HG03097 (cell line): ENCODE results near the gene AKR7A2.

ENCODE experiments used
- ATAC-seq: cut with Tn5 transposase; IDR thresholded peaks from one replicate; pipeline ENCODE4 v1.9.1; 2021; ENCODE audit not compliant: unreplicated experiment, low FRiP score

The AKR7A2 gene

DNA sequence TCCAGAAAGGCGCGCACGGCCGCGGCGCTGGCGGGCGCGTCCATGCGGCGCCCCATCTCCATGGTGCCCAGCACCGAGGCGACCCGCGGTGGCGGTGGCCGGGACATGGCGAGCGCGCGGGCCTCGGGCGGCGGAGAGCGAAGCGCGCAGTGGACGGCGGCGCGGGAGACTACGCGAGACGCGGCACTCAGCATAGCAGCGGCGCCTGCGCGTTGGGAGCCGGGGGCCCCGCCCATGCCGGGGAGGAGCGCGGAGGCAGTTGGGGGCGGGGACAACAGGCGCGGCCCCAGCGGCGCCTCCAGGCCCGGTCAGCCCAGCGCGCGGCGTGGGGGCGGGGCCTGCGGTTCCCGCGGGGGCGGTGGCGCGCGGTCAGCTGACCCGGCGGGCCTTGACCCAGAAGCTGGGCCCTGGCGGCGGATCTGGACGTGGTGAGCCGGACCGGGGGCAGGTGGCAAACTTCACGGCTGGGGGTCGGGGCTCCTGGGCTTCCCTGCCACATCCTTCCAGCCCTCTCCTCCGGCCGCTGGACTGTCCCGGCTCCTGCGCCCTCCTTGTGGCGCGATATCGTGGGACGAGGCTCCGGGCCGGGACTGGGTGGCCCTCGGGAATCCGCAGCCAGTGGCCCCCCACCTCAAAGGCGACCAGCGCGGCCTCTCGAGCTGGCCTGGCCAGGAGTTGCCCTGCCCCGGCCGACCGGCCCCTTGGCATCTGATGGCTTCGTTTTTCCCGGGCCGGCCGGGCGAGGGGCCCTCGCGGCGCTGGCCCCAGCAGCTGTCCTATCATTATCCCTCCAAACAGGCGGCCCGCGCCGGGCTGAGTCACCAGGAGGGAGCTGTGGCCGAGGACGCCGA, at the start of gene AKR7A2, which contains the start of gene SLC66A1:
TSS of gene AKR7A2 (minus strand) at position 214 of the 851 bp plus-strand sequence. CDS start at position 194, 20 bp downstream.
TSS of gene SLC66A1 (plus strand) at position 396 of the 851 bp plus-strand sequence. CDS start 5,352 bp downstream, outside the sequence.
- ATAC-seq, result peak; percentile 75

DNA sequence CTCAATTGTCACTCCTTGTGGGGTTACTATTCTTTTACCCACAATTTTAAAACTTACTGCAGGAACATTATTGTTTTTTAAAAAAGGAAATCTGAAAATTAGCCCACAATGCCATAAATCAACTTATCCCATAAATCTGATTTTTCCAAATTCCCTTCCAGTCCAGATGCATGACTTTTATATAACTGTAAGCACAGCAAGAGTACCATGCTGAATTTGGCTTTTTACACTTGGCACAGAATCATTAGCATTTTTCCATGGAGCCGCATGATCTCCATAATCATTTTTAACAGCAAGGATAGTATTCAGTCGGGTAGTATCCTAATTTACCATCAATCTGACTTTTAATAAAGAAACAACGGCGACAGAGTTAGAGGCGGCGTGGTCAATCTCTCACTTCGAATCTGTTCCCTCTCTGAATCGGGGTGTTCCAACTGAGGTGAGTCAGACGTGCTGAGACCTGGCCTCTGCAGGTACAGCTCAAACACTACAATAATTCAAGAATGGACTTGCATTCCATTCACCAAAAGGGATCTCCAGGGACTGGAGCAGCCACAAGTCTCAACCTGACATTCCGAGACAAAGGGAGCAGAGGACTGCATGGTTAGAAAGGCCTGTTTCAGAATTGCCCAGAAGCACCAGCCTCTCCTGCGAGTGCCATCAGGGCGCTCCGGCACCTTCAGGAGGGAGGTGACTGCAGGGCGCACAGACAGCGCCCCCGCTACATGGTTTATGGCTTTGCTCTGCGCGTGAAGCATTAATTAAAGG, 49.1 kb upstream of the AKR7A2 start:
- no peak for ATAC-seq

DNA sequence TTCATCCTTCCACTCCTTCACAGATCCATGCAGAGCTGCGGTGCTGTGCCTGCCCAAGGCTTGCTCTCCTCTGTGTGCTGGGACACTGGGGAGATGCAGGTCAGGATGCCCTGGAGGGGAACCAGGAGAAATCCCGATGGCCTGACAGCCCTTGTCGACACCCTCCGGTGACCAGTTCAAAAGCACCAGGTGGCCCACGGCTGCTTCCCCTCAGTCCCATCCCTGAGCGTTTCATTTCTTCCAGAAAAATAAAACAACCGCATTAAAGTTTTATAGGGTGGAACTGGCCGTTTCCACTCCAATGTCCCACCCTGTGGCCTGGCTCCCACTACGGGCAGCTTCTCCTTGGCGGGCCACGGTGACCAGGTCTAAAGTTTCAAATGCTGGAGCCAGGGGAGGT, 48.5 kb upstream of the AKR7A2 start:
- ATAC-seq, result no peak

DNA sequence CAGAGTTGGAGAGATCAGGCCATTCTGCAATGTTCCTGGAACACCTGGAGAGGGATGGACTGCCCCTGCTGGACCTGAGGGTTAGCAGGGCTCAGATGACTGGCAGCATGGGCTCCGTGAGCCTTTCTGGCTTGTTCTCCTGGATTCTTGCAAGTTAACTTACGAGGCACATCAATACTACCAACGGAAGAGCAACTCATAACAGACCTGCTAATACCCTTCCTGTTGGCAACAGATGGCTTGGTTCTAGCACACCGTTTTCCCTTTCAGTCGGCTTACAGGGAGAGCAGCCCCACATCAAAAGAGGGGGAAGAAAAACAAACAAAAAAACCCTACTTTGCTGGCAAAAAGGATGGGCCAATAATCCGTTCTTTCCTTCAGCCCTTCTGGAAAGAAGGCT, 48.1 kb upstream of the AKR7A2 start:
- no peak for ATAC-seq

DNA sequence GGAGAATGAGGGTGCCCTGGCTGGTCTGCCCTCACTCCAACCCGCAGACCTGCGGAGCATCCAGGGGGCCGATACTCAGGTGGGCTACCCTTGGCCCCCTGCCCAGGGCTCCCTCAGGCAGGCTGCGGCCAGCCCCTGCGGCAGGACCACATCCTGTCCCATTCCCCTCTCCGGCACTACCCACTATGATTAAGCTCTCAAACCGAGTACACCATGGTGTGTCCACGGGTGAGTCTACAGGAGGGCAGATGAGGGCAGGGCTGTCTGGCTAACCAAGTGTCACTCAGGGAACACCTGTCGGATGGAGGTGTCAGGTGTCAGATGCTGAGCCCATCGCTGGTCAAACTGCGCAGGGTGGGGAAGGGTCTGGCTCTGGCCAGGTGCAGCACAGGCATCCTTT, 47.4 kb upstream of the AKR7A2 start:
- ATAC-seq, result no peak

DNA sequence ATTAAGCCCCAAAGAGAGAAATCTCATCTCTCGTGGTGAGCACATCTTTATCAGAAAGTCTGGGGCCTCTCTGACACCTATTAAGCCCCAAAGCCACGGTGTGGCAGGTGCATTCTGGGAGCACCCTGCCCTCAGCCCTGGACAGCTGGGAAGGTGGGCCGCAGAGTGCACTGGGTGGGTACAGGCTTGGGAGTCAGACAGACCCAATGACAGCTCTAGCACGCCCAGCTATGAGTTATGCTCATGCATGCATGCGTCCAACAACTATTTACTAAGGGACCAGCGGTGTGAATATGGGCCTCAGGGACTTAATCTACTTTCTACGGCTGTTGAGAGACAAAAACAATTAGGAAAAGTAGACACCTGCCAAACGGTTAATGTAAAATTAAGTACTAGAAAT, 46.8 kb upstream of the AKR7A2 start:
- no peak for ATAC-seq

DNA sequence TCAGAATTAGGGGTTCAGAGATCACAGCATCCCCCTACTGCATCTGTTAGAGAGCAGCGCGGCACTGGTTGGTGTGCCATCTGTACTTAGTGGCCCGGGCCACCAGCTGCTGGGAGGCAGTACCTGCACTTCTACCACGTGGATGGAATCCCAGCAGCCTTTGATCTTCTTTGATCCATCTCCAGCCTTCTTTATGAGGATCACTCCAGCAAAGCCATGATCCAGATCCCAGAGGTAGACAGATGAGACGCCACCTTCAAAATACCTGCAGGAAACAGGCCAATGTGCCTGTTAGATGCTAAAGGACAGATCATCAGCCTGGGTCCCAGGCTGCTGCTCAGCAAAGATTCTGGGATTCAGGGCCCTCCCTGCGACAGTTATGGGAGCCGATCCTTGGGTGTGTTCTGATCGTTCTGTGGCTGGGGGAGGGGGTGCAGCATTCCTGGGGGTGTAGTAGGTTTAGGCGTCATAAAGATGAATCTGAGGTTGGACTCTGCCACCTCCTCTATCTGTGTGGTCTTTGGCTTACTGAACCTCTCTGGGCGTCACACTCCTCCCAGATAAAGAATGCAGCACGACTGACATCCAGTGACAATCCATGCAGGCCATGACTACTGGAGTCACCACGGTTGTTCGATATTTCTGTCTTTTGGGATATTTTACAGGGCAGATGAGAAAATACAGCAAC, 45.5 kb upstream of the AKR7A2 start:
- no peak for ATAC-seq

DNA sequence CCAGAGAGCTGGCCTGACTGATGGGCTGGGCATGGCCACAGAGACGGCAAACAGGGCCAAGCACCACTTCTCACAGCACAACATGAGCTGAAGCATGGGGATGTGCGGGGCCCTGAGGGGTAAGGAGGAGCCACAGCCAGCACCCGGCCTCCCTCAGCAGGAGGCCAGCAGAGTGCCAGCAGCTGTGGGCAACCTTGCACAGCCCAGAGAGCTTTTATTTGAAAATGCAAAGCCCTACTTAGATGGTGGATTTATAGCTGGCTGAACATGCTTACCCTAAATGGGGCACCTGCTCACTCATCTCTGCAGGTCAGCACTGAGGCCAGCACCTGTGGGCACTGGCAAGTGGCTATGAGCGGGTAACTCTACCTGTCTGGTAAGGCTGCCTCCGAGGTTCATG, 44.3 kb upstream of the AKR7A2 start:
- no peak for ATAC-seq

DNA sequence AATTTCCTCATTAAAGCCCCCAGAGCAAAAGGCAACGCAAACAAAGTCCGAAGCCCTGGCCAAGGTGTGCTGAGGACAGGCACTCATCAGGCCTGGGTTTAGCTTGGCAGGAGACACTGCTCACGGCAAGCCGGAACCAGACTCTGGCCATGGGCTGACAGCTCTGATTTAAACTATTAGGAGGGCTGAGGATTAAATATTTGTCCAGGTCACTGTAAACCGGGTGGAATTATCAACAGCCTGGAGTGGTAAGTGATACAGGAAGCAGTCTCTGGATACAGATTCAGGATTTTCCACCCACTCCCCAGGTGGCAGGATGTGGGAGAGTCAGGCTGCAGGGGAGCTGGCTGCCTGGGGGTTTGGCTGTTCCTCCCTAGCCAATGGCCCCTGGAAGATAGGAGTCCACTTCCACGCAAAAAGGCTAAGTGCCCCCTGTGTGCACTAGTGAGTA, 42.6 kb upstream of the AKR7A2 start:
- no peak for ATAC-seq

DNA sequence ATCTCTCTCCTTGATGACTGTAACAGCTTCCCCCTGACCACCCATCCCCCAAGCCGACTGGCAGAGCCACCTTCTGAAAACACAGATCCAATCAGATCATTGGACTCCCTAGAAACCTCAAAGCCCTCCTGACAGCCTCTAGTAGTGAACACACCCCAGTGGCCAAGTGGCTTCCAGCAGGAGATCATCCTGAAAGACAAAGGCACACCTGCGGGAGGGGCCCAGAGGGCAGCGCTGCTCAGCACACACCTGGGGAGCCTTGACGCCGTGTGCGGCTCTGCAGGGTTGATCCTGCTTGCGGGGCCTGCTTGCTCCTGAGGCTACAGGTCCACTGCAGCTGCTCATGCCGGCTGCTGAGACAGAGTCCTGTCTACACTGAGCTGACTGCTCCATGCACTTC, 41.7 kb upstream of the AKR7A2 start:
- no peak for ATAC-seq

DNA sequence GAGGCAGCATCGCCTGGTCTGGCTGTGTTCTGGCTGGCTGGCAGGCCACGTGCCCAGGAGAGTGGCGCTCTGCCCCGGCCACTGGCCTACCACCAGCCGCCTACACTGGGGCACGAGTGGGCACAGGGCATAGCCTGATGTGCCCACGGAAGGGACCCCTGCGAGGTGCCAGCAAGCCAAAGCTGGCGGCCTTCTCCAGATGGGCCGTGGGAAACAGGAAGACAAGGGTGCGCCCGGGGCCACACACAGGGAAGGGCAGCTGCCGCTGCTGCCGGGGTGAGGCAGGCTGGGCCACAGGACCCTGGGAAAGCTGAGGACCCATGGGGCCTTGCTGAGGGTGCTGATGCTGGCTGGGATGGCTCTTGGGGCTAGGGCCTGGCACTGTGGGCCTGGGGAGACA, 40.9 kb upstream of the AKR7A2 start:
- no peak for ATAC-seq

DNA sequence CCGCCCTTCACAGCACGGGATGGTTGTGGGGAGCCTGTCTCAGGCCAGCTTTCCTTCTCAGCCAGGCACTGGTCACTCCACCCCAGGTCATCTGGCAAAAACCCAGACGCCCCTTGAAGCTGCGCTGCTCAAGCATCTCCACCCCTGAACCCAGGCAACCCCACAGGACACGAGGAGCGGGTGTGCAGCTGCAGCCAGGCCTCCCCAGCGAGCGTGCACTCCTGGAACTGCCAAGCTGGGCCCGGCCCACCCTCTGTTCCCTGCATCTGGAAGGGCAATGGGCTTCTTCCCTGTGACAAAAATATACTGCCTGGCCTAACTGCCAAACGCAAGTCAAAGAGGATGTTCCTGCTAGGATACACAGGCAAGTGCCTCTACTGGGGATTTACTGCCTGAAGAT, 39.9 kb upstream of the AKR7A2 start:
- ATAC-seq, result no peak

DNA sequence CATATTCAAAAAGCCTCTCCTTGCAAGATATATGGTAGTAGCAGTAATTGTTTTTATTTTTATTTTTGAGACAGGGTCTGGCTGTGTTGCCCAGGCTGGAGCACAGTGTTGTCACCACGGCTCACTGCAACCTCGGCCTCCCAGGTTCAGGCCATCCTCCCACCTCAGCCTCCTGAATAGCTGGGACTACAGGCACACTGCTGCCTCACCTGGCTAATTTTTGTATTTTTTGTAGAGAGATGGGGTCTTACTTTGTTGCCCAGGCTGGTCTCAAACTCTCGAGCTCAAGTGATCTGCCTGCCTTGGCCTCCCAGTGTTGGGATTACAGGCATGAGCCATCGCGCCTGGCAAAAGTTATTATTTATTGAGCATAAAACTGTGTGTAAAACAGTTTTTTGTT, 38.6 kb upstream of the AKR7A2 start:
- no peak for ATAC-seq

DNA sequence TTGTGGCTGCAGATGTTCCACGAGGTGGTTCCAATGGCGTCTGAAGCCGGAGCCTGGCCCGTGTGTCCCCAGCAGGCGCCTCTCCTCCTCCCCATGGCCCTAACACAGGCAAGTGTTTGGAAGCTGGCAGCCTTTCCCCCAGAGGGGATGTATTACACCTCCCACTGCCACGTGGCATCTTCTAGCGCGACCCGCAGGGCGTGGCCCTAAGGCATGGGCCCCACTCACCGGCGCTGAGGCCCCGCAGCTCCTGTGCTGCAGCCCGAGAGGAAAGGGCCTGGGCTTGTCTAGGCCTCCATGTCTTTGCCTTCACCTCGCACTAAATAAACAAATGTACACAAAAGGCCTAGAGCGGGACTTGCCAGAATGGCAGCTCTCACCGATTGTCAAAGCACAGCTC, 38.1 kb upstream of the AKR7A2 start:
- no peak for ATAC-seq

DNA sequence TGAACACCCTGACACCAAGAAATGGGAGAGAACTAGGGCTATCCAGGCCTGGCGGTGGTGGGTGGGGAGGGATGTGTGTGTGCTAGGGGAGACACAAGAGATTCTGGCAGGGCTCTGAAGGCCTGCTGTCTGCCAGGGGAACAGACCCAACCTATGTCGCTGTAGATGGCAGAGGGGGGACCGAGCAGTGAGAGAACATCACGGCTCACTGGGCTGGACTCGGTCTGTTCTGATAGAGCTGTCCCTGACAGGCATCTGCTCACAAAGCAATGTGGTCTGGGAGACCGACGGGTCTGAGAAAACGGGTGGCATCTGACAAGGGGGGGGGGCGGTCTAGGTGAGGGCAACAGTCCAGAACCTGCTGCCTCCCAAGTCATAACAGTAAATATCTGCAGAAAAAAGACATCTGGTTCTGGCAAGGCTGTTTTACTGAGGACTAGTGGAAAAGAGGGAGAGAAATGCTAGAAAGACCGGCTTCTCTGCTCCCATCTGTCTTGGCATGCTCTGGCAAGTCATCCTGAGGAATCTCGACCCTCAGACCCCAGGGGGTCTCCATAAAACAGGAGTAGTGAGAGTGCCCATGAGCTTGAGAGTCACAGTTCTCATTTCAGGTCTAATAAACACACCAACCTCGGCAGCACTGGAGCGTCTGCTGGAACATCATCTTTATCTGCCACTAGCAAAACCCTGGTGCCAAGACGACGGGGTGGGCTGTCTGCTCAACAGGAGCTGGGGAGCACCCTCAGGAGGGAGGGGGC, 36.7 kb upstream of the AKR7A2 start:
- ATAC-seq, result no peak

DNA sequence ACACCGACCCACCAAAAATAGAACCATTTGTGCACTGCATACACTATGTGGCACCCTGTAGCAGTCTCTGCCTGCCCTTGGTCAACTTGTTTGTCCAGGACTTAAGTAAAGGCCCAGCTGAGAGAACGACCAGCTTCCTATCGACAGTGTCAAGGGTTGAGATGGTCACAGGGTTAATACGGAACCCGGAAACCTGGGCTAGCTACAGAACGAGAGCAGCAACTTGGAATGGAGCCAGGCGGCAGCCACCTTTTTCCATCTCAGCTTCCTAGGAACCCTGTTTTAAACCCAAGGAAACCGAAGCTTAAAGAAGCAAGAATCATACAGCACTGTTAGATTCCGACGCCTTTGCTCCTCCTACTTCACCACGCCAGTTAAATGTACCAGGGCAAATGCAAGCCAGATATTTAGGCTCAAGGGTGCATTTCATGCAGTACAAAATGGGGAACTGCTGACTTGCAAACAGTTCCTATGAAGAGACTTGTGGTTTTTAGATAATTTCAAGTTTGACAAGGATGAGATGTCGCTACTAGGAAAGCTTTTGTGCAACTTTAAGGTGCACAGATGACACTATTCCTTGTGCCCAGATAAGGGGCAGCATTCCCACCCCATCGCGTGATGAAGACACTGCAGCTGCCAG, 35.7 kb upstream of the AKR7A2 start:
- ATAC-seq, result no peak

DNA sequence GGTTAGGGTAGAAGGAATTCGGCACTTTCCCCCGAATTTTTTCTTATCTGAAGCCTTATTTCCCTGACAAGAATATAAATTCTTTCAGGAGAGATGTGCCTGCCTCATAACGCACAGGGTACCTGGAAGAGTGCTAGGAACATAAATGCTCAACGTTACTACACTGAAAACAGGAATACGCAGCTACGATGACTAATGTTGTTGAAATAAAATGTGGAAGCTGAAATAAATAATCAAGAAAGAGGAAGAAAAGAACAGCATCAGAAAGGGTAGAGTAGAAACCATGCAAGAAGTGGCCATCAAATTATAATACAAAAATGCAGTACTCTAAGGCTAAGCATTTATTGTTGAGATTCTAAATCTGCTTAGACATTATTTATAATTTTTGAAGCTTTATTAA, 34.1 kb upstream of the AKR7A2 start:
- no peak for ATAC-seq

DNA sequence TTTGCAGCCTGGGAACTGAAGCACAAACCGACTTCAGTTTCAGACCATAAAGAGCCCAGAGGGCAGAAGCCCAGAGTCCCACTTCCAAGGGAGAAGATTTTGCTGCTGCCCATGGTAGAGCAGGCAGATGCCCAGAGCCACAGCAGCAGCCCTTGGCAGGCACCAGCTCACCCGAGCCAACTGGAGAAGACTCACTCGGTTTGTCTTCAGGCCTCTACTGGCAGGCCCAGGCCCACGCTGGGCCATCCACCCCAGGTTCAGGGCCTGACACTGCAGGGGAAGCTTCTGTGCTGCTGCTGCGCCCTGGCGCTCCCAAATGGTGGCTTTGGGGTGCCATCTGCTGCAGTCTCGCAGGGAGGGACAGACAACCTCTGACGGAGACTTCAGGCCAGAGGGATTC, 33.4 kb upstream of the AKR7A2 start:
- ATAC-seq, result no peak

DNA sequence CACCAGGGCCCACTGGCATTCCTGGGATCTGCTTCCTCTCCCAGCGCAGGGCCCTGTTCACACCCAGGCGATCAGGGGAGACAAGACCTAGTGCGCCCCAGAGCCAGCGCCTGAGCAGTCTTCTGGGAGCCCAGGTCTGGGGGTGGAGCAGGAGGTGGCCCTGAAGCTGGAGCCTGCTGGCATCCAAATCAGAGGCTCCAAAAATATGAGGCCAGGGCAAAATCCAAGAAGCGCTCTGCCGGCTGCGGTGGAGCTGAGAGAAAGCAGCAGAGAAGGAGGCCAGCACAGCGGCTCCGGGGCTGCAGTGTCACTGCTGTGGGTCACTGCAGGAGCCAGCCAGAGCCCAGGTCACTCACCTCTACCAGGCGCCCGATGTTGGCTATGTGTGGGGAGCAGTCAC, 32.9 kb upstream of the AKR7A2 start:
- ATAC-seq, result no peak

DNA sequence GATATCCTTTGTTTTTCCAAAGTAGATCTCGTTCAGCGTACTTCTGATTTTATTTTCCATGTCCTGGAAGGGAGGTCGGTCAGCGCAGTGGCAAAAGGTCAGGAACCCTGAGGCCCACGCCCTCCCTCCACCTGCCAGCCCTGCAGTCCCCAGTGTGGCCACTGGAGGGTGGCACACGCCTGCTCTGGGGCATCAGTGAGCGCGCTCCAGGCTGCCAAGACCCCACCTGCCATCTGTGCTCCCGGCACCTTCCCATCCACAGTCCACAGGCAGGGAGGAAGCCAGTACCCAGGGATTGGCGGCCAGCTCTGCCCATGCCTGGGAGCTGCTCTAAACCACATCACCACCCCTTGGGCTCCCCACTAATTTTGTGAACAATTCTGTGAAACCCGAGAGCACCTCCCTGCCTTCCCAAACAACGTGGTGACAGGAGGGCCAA, 32.4 kb upstream of the AKR7A2 start:
- no peak for ATAC-seq
